HG03521 (cell line): ENCODE measurements around the gene SOCS3.
A peak's percentile ranks its signal among the peaks of the same experiment; 100 is the strongest.

Experiments
- ATAC-seq: cut with Tn5 transposase; IDR thresholded peaks from one replicate; pipeline ENCODE4 v1.9.1; 2021; ENCODE audit warnings: mild to moderate bottlenecking, moderate library complexity; ENCODE audit not compliant: unreplicated experiment

The SOCS3 gene

DNA sequence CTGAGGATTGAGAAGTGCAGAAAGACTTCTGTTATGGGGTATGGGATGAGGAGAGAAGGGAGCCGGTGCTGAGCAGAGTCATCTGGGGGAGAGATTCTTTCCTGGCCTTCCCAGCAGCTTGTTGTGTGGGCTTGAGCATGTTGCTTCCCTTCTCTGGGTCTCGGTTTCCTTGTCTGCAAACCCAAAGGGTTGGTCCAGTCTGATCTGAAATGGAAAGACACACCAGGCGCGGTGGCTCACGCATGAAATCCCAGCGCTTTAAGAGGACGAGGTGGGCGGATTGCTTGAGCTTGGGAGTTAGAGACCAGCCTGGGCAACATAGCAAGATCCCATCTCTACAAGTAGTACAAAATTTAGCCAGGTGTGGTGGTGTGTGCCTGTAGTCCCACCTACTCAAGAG lies 6.0 kb downstream of the SOCS3 start:
- ATAC-seq: no peak

DNA sequence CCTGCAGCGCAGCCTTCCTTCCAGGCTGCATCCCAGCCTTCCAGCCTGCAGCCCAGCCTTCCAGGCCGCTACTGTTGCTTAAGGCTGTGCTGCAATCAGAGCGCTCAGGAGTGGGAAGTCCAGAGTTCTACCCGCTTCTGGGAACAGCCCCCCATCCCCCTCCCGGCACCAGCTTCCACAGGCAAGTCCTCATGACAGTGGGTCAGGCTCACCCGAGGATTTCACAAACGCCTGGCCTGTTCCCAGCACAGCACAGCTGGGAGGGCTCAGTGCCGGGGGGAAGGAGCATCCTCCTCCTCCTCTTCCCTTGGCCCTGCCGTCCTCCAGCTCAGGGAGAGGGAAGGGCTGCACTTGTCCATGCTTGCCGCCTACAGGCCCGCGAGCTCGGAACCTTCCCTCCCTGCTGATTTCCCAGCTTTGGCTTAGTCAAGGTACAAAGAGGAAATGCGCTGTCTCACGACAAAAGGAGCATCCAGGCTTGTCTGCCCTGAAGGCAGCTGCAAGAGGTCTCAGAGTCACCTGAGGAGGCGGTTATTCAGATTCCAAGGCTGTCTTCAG lies 8.3 kb downstream of the SOCS3 start:
- ATAC-seq: no peak

DNA sequence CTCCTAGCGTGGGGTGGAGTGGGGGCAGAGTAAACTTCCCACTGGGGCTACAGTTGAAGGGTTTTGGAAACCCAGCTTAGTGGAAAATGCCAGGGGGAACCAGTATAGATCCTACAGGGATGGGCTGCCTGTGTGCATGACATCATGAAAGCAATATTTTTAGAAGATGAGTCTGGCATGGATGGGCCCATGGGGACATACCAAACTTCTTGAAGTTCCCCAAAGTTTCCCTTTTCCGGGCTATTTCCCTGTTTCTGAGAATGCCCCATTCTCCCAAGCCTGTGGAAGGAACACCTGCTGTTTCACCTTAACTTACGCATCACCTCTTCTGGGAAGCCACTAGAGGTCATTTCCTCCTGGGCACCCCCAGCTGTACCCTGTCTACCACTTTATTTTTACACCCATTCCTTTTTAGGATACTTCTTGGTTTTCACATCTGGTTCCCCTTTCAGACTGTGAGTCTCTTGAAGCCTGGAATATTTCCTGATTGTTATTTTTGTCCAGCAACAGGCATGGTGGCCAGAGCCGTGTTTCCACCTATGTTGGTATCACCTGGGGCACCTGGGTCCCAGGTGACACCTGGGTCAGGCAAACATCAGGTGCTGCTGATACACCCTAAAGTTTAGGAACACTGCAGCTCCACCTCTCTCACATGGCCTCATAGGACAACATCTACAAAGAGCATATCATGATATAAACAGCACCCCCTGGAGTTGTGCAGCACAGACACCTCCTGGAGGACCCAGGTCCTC lies 9.8 kb downstream of the SOCS3 start:
- no peak for ATAC-seq

DNA sequence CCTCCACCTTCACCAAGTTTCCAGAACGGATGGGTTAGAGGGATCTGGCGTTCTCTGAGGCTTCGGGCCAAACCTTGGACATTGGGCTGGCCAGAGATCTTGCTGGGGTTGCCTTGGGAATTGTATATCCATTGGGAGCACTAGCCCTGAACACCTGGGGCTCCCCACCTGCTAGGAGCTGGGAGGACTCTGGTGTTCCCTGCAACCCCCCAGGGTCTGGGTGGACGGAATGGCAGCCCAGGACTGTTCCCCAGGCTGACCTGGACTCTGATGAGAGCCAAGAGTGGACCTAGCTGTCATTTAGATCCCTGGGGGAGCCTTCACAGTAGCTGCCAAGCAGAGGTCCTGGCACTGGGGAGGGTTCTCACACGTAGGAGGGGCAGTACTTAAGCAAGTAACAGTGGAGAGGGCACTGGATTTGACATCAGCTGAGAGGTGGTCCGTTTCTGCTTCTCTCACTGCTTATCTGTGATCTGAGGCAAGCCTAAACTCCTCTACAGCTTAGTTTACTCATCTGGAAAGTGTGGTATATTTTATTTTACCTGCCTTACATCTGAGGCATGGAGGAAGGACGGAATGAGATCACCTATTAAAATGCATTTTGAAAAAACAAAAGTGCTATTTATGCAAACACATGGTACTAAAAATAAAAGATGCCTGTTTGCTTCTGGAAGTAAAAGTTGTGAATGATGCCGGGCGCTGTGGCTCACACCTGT lies 11.7 kb downstream of the SOCS3 start:
- no peak for ATAC-seq

DNA sequence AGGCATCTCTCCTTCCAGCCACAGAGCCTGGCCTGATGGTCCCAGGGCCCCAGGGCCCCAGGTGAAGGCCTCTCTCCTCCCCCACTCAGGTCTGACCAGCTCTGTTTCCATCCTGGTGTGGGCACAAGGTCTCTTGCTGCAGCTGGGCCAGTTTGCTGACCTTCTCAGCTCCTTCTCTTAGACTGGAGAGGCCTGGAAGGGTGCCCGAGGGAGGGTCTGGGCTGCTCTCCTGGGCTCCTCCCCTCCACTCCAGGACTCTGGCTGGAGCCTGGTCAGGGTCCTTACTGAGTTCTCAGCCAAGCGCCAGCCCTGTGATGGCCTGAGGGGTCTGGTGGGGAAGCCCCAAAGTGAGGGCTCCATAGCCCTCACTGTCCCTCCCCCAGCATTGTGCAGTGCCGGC lies 12.4 kb downstream of the SOCS3 start:
- ATAC-seq: no peak

DNA sequence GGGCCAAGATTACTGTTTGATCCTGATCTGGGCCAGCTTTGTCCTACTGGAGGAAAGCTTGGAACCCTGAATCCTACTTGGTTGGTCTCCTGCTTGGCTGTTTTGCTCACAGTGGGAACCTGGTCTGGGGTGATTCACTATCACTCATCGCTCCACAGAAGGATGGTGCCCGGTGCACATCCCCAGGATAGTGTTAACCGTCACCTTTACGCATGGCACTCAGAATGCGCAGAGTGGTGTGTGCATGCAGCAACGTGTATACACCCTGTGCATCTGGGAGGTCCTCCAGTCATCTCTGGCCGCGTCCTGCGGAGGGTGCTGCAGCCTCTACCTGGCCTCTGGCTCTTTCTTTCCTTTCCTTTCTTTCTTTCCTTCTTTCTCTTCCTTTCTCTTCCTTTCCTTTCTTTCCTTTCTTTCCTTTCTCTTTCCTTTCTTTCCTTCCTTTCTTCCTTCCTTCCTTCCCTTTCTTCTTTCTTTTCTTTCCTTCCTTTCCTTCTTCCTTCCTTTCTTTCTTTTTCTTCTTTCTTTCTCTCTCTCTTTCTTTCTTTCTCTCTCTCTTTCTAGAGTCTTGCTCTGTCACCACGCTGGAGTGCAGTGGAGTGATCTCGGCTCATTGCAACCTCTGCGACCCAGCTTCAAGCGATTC lies 13.1 kb downstream of the SOCS3 start:
- ATAC-seq: no peak

DNA sequence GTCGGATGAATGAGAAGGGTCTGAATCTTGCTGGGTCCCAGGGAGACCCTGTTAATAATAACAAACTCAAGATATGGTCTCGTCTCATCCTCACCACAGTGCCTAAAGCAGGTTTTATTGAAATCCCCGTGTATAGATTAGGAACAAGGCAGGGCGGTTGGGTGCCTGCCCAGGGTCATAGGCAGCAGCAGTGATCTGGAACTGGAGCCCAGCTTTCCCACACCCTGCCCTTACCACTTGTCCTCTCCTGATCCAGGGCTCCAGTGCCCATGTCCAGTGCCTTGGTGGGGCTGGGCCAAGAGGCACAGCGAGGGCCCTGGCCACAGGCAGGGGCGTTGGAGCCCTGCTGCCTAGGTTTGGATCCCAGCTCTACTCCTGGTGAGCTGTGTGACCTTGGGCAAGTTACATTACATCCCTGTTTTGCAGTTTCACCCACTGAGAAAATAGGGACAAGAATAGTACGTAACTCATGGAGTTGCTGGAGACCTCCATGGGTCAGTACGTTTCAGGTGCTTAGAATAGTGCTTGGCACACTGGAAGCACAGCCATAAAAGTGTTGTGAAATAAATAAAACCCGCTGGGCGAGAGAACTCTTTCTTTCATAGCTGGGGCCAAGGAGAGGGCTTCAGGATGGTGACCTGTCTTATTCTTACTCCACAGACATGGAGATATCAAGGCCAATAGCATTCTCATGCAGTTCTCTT lies 13.9 kb downstream of the SOCS3 start:
- ATAC-seq: no peak

DNA sequence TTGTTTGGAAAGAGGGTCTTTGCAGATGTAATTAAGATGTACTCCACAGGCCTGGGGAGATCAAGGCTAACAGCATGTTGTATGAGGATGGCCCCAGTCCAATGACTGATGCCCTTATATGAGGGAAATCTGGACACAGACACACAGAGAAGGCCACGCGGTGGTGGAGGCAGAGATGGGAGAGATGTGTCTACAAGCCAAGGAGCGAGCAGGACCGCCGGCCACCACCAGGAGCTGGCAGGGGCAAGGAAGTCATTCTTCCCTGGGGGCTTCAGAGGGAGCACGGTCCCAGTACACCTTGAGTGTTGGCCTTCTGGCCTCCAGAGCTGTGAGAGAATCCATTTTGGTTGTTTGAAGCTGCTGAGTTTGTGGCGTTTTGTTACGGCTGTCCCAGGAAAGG lies 14.7 kb downstream of the SOCS3 start:
- no peak for ATAC-seq

DNA sequence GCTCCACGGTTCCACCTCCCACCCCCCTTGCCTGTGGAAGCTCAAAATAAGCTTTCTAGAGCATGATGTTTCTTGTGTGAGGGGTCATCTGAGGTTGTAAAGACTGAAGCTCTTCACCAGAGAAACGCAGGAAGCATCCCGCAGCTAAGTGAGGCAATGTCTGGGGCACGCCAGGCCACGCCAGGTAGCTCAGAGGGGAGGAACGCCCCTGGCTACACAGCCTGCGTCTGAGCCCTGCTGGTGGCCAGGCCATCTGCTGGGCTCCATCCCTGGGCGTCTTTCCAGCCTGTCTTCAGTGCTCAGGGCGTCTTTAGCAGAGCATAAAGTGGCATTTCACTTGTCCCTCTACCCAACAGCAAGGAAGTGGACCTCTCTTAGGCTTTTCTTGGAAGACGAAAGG lies 15.2 kb downstream of the SOCS3 start:
- no peak for ATAC-seq

DNA sequence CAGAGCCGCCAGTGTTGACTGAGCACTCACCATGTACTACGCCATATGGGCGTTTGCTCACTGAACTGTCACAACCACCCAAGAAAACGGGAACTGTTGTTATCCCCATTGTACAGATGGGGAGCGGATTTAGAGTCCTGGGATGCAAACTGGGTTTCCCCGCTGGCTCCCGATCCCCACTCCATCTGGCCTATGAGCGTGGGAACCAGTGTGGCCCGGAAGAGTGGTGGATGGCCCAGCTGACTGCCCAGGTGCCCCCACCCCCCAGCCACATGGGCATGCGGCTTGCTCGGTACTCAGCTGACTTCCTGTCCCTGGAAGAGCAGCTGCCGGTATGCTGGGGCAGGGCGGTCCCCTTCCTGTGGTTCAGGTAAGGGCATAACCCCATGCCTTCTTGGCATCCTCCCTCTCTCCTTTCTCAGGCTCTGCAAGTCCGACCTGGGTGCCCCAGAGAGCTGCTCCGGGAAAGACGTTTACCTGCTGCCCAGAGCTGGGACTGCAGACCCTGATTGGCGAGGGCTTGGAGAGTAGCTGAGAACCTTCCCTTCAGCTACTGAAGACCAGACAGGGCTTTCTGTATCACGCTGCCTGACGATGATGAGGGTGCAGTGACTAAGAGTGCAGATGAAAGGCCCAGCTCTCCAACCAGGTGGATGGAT lies 16.2 kb downstream of the SOCS3 start:
- no peak for ATAC-seq

DNA sequence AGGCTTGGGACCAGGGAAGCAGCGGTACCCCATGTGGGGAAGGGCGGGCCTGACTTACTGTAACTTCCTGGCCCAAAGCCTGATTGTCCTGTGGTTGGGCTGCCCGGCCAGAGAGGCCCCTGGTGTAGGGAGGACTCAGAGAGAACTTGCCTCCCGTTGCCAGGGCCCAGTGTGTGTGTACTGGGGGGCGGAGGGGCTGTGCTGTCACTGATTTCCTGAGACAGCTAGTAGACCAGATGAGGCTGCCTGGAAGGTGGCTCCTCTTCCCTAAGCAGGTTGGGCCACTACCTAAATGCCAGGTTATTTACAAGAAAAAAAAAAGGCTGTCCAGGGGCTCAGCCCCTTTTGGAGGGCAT lies 16.7 kb downstream of the SOCS3 start:
- ATAC-seq: no peak

DNA sequence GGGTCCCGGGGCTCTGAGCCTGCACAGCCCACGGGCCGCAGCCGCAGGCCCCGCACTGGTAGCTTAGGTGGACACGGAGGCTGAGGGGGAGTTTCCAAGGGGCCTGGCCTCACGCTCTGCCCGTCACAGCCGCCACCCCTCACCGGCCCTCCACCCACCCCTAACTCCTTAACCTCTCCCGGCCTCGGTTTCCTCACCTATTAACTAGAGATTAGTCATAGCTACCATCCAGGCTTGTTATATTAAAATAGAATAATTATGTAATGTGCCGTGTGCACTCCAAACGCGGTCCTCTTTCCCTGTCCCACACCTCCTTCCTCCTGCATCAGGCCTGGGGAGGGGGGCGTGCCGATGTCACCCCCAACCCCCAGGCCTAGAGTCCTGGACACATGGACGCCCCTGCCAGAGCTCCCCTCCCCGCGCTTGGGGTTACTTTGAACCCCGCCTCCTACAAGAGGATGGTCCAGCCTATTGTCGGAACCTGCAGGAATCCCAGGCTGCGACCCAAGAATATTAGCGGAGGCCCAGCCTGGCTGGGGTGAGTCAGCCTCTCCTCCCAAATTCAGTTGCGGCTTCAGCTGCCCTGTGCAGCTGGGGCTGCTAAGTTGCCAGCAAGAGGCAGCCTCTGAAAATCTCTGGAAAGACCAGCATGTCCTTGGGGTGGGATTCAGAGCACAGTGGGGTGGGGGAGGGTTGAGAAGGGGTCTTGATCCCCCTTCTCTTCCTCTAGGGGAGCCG lies 17.3 kb downstream of the SOCS3 start:
- no peak for ATAC-seq

DNA sequence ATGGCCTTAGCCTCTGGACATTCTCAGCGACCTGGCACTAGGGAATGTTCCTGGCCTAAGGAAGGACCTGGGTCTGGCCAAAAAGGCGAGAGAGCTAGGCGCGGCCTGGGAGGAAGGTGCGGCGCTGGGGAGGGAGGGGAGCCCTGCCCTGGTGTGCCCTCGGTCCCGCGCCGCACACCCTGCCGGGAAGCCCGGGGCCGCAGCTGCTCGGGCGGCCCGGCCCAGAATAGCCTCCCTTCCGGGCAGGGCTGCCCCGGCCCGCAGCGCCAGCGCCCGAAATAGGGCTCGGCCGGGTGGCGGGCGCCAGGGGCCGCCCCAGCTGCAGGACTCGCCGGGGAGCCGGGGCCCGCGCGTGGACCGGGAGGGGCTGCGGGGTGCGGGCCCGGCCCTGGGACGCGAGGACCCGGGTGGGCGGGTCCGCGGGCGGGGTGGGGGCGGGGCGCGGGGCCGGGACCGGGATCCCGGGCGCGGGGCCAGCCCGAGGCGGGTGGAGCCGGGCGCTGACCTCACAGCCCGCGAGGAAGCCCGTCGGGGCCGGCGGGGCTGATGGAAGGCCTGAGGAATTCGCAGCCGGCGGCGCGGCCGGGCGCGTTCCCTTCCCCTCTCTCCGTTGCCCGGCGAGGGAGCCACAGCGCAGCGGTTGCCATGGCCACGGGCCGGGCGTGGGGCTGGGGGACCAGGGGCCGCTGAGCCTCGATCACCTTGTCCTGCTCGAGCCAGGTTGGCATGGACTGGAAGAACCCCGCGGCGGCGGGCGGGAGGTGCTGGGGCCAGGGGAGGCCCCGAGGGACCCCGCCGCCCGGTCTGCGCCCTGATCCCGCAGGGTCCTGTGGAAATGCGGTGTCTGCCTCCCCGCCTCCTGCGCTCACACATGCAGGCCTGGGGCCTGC lies 18.1 kb downstream of the SOCS3 start:
- no peak for ATAC-seq

DNA sequence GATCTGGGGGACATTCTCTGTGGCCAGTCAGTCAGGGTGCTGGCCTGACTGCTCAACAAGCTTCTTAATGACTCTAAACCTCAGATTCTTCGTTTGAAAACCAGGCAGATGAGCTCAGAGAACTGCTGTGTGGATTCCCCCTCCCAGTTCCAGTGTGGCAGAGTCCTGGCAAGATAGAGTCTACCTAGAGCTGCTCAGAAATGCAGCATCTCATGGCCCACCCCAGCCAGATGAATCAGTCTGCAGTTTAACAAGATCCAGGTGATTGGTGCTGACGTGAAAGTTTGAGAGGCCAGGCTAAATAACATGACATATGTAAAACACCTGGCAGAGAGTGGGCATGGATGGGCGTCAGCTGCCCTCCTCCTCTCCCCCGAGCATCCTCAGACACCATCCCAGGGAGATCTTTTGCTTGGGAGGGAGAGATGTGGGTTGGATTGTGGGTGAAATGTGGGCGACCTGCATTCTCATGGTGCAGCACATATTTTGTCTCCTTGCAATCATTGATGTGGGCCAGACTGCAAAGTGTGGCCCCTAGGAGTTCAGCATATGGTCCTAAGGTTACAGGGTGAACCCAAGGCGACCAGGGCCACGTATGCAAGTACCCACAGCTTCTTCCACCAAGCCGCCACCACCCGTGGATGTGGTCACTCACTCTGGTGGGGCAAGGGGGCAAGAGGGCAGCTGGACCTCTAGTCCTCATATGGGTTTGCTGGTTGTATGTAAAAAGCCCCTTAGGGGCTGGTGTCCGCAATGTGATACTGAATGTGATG lies 19.5 kb downstream of the SOCS3 start:
- ATAC-seq: no peak

DNA sequence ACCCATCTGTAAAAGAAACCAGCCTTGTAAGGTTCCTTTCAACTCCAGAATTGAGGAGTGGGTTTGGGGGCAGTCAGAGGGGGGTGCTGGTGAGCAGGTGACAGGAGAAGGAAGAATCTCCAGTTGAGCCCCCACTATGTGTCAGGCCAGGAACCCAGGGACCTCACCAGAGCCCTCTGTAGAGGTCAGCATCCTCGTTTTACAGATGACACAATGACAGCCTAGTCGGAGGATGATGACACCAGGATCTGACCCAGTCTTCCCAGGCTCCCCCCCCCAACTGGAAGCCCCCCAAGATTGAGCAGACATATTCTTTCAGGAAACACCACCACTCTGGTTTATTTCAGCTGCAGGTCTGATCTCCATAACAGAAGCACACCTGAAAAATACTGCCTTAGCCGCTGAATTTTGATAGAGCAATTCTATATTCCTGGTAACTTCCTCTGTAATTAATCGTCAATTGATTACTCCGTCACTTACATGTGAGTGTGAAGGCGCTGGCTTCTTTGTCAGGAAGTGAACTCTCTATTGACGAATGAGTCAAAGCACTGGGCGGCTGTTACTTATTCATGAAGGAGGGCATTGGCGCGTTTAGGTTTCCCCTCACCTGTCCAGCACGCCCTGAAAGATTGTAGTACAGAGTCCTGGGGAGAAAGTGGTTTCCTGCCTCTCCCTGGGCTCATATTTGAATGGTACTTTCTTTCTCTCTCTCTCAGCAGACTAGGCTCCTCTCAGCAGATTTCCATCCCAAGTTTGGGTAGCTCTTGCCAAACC lies 21.2 kb downstream of the SOCS3 start:
- no peak for ATAC-seq

DNA sequence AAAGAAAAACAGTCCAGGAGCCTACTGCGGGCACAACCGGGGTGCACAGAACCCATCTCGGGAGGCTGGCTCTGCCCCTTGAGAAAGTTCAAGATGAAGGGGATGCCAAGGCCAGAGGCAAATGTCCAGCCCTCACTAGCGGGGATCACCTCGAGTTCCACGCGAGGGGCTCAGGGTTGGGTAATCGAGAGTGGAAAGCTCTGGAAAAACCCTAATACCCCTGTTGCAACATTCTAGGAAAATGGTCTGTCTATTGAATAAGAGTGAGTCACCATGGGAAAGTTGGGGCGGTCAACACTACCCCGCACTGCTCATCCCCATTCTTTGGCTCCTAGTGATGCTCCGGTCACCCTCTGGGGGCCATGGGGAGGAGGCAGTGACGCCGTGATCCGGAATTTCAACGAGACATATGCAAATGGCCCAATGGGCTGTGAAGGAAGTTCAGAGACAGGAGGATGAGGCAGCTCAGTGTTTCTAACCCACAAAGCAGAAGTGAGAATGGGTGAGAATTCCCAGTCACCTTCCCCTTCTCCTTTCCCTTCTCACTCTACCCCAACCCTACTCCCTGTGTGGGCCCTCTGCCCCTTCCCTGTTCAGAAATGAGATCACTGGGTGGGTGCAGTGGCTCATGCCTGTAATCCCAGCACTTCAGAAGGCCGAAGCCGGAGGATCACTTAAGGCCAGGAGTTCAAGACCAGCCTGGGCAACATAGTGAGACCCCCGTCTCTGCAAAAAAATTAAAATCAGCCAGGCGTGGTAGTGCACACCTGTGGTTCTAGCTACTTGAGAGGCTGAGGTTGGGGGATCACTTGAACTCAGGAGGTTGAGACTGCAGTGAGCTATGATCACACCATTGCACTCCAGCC lies 22.4 kb downstream of the SOCS3 start:
- ATAC-seq: peak; percentile 40

DNA sequence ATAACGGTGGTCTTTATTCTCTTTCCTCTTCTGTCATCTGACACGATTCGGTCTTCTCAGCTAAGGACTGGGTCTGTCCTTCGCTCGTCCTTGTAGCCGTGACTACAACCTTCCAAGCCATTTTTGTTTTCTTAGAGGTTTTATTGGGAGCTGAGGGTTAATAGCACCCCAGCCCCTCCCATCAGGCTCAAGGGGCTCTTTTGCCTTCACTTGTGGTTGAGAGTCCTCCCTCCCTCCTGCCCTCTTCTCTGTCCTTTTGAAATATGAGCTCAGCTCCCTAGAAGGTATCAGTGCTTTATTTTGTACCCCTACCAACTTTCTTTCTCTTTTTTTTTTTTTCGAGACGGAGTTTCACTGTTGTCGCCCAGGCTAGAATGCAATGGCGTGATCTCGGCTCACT lies 24.7 kb downstream of the SOCS3 start:
- ATAC-seq: no peak
